Activated T-helper 1 cell treated with anti-CD3 and anti-CD28 coated beads, Interleukin-2, amount 50 U/mL, for 16 hours (primary cell): ENCODE data around the gene KIF26A.

Source experiments
- DNase-seq, 2 donors: peaks; one replicate each; pipeline ENCODE4 v3.0.0-alpha.2; 2020; ENCODE audit warnings: low read depth in 1 of 2, low spot score in 1 of 2

Gene KIF26A

GRCh38 chr14:104138098-104138717, at the start of gene KIF26A:
KIF26A (plus strand) TSS chr14:104138587; CDS start chr14:104138723, 136 bp downstream.
- no peak for DNase-seq

- no peak for DNase-seq
These were observed 48.2 kb upstream of the KIF26A start for GRCh38 chr14:104090071-104090748.

- DNase-seq = no peak
These were observed 47.1 kb upstream of the KIF26A start for GRCh38 chr14:104091061-104091926.

GRCh38 chr14:104091927-104092771, 46.2 kb upstream of the KIF26A start:
- no peak for DNase-seq

GRCh38 chr14:104092931-104093365, 45.4 kb upstream of the KIF26A start:
- DNase-seq = no peak

GRCh38 chr14:104093366-104094055, 44.9 kb upstream of the KIF26A start:
- no peak for DNase-seq

- DNase-seq = no peak
These were observed 44.2 kb upstream of the KIF26A start for GRCh38 chr14:104094056-104094708.

- peak; percentile 59 to 69 for DNase-seq
These were observed 43.5 kb upstream of the KIF26A start for GRCh38 chr14:104094709-104095425.

GRCh38 chr14:104095426-104096310, 42.7 kb upstream of the KIF26A start:
- DNase-seq = no peak

GRCh38 chr14:104096318-104096717, 42.1 kb upstream of the KIF26A start:
- DNase-seq = no peak

GRCh38 chr14:104096751-104097700, 41.4 kb upstream of the KIF26A start:
- DNase-seq = no peak

- no peak for DNase-seq
These were observed 39.9 kb upstream of the KIF26A start for GRCh38 chr14:104098272-104099095.

GRCh38 chr14:104099096-104100041, 39.0 kb upstream of the KIF26A start:
- DNase-seq = no peak

GRCh38 chr14:104100171-104101085, 38.0 kb upstream of the KIF26A start:
- DNase-seq = no peak
